ENCODE measurements around the gene C6orf136. TPM values are rescaled to one million over a fixed set of nuclear protein-coding genes. Genes with fewer than 3 reads are reported as not detected.
"Not testable (repeated sequence)": the region's sequence is repeated elsewhere in the genome, so short reads cannot be mapped to it uniquely, and the experiment has no call there.

C6orf136 gene
- polyA plus RNA-seq (2013, experiment 1 of 2), result 17.2 TPM
- 16.5 TPM for polyA plus RNA-seq (2013, experiment 2 of 2)

GRCh38 chr6:30646450-30647241 lies at the start of gene C6orf136:
TSS of gene C6orf136 (plus strand) at chr6:30647133. CDS start at chr6:30647232, 99 bp downstream.
- DNase-seq (ENCODE audit: low spot score), result peak; percentile 89
- Histone ChIP-seq H2BK12ac (ENCODE audit: low read length) (no peak within 1 kb of the TSS), H4K8ac (ENCODE audit: low read depth, low read length) (peak within 1 kb of the TSS; percentile 17), H3K27me3 (ENCODE audit: control insufficient read depth in 3 of 3, insufficient read depth in 3 of 3, low read depth in 1 of 3, low read length in 3 of 3) (no peaks in the 10 kb centered on the region), H3K4ac (ENCODE audit: low read length) (no peak within 1 kb of the TSS), H3K9ac (ENCODE audit: low read depth, low read length, poor library complexity) (peak within 1 kb of the TSS; percentile 98), H3K23ac (ENCODE audit: low read depth, low read length, poor library complexity) (peak within 1 kb of the TSS; percentile 99), H3K36me3 (replicated peaks in 1 of 2; ENCODE audit: control insufficient read depth in 2 of 2, insufficient read depth in 2 of 2, low read length in 2 of 2) (peaks cover 28 to 66% of the 10 kb centered on the region in 2 donors), H3K27ac (replicated peaks; ENCODE audit: low read length) (peak within 1 kb of the TSS; percentile 90), H3K14ac (ENCODE audit: low read length) (peak within 1 kb of the TSS; percentile 71), H4K91ac (ENCODE audit: low read depth, low read length, poor library complexity) (peak within 1 kb of the TSS; percentile 97), H2AK5ac (ENCODE audit: low read depth, low read length) (peak within 1 kb of the TSS; percentile 75), H2AFZ (ENCODE audit: low read length) (peak within 1 kb of the TSS; percentile 98), H2BK120ac (ENCODE audit: low read depth, low read length) (no peak within 1 kb of the TSS), H3K79me1 (ENCODE audit: low read depth, low read length) (peaks cover 12% of the 10 kb centered on the region), H3K9me3 (replicated peaks in 1 of 2; ENCODE audit: control insufficient read depth in 2 of 2, insufficient read depth in 1 of 2, low read depth in 1 of 2, low read length in 2 of 2) (no peaks in the 10 kb centered on the region), H2BK15ac (ENCODE audit: low read length) (peak within 1 kb of the TSS; percentile 37), H2BK5ac (ENCODE audit: low read length) (peak within 1 kb of the TSS; percentile 90), H3K18ac (ENCODE audit: low read length) (peak within 1 kb of the TSS; percentile 97), H3K4me3 (ENCODE audit: low read length in 2 of 2) (peak within 1 kb of the TSS; percentile 92 to 97), H3K4me1 (ENCODE audit: control insufficient read depth in 2 of 2, insufficient read depth in 1 of 2, low read depth in 1 of 2, low read length in 2 of 2) (peaks cover 4 to 5% of the 10 kb centered on the region in 2 donors), H3K4me2 (ENCODE audit: insufficient read depth, low read length, poor library complexity, severe bottlenecking) (peak within 1 kb of the TSS; percentile 86)
- no CpG with 5 or more reads among the region's 37 CpGs for WGBS, 2 donors (ENCODE audit: extremely low coverage in 2 of 2, insufficient read length in 2 of 2, insufficient replicate concordance in 1 of 2)

- not testable (repeated sequence) for H3K4ac ChIP-seq (ENCODE audit: low read length); H4K91ac ChIP-seq (ENCODE audit: low read depth, low read length, poor library complexity); H3K27me3 ChIP-seq (ENCODE audit: control insufficient read depth in 3 of 3, insufficient read depth in 3 of 3, low read depth in 1 of 3, low read length in 3 of 3); H3K27ac ChIP-seq (replicated peaks; ENCODE audit: low read length); H3K18ac ChIP-seq (ENCODE audit: low read length); H2AK5ac ChIP-seq (ENCODE audit: low read depth, low read length); H3K9ac ChIP-seq (ENCODE audit: low read depth, low read length, poor library complexity); H2BK5ac ChIP-seq (ENCODE audit: low read length); H4K8ac ChIP-seq (ENCODE audit: low read depth, low read length); H3K14ac ChIP-seq (ENCODE audit: low read length); H2BK120ac ChIP-seq (ENCODE audit: low read depth, low read length); H2BK15ac ChIP-seq (ENCODE audit: low read length); H2BK12ac ChIP-seq (ENCODE audit: low read length); H3K4me3 ChIP-seq (ENCODE audit: low read length in 2 of 2); H3K23ac ChIP-seq (ENCODE audit: low read depth, low read length, poor library complexity); H2AFZ ChIP-seq (ENCODE audit: low read length); H3K9me3 ChIP-seq (replicated peaks in 1 of 2; ENCODE audit: control insufficient read depth in 2 of 2, insufficient read depth in 1 of 2, low read depth in 1 of 2, low read length in 2 of 2); H3K4me1 ChIP-seq (ENCODE audit: control insufficient read depth in 2 of 2, insufficient read depth in 1 of 2, low read depth in 1 of 2, low read length in 2 of 2); H3K4me2 ChIP-seq (ENCODE audit: insufficient read depth, low read length, poor library complexity, severe bottlenecking); H3K79me1 ChIP-seq (ENCODE audit: low read depth, low read length)
- peak; percentile 67 for DNase-seq (ENCODE audit: low spot score)
- WGBS, 2 donors (ENCODE audit: extremely low coverage in 2 of 2, insufficient read length in 2 of 2, insufficient replicate concordance in 1 of 2), result no CpG with 5 or more reads among the region's 15 CpGs
- peaks cover 29 to 63% of the 10 kb centered on the region in 2 donors for H3K36me3 ChIP-seq (replicated peaks in 1 of 2; ENCODE audit: control insufficient read depth in 2 of 2, insufficient read depth in 2 of 2, low read length in 2 of 2)
Measured at GRCh38 chr6:30597315-30598144, 49.4 kb upstream of the C6orf136 start.

GRCh38 chr6:30598912-30599624 lies 47.9 kb upstream of the C6orf136 start:
- Histone ChIP-seq H3K27me3 (ENCODE audit: control insufficient read depth in 3 of 3, insufficient read depth in 3 of 3, low read depth in 1 of 3, low read length in 3 of 3) (no peaks in the 10 kb centered on the region), H3K14ac (ENCODE audit: low read length) (no peak overlapping the region), H4K91ac (ENCODE audit: low read depth, low read length, poor library complexity) (no peak overlapping the region), H3K23ac (ENCODE audit: low read depth, low read length, poor library complexity) (no peak overlapping the region), H2BK5ac (ENCODE audit: low read length) (no peak overlapping the region), H3K4me1 (ENCODE audit: control insufficient read depth in 2 of 2, insufficient read depth in 1 of 2, low read depth in 1 of 2, low read length in 2 of 2) (no peaks in the 10 kb centered on the region), H3K4me2 (ENCODE audit: insufficient read depth, low read length, poor library complexity, severe bottlenecking) (no peak overlapping the region), H3K27ac (replicated peaks; ENCODE audit: low read length) (no peak overlapping the region), H3K9ac (ENCODE audit: low read depth, low read length, poor library complexity) (no peak overlapping the region), H2BK12ac (ENCODE audit: low read length) (no peak overlapping the region), H2AFZ (ENCODE audit: low read length) (no peak overlapping the region), H3K18ac (ENCODE audit: low read length) (no peak overlapping the region), H3K36me3 (replicated peaks in 1 of 2; ENCODE audit: control insufficient read depth in 2 of 2, insufficient read depth in 2 of 2, low read length in 2 of 2) (peaks cover 41 to 64% of the 10 kb centered on the region in 2 donors), H3K9me3 (replicated peaks in 1 of 2; ENCODE audit: control insufficient read depth in 2 of 2, insufficient read depth in 1 of 2, low read depth in 1 of 2, low read length in 2 of 2) (no peaks in the 10 kb centered on the region), H4K8ac (ENCODE audit: low read depth, low read length) (no peak overlapping the region), H3K4me3 (ENCODE audit: low read length in 2 of 2) (no peak overlapping the region), H2AK5ac (ENCODE audit: low read depth, low read length) (no peak overlapping the region), H3K79me1 (ENCODE audit: low read depth, low read length) (no peaks in the 10 kb centered on the region), H3K4ac (ENCODE audit: low read length) (no peak overlapping the region), H2BK120ac (ENCODE audit: low read depth, low read length) (no peak overlapping the region), H2BK15ac (ENCODE audit: low read length) (no peak overlapping the region)
- DNase-seq (ENCODE audit: low spot score), result no peak
- no CpG with 5 or more reads among the region's 12 CpGs for WGBS, 2 donors (ENCODE audit: extremely low coverage in 2 of 2, insufficient read length in 2 of 2, insufficient replicate concordance in 1 of 2)
